RWPE2 (cell line): Measurements from ENCODE around the gene RGS13.
"Not testable (repeated sequence)": the region's sequence is repeated elsewhere in the genome, so short reads cannot be mapped to it uniquely, and the experiment has no call there.

Experiments
- ATAC-seq: fragments of 200-7000 bp; cut with Tn5 transposase; 3 replicates; pipeline ENCODE4 v1.9.1; 2021; ENCODE audit warnings: low read depth
- DNase-seq: peaks from one replicate; pipeline ENCODE4 v3.0.0-alpha.2; 2020; ENCODE audit warnings: low spot score
- H3K27ac ChIP-seq: fragments of 450-650 bp; 2 replicates; pipeline ENCODE4 v1.5.1; 2017; ENCODE audit warnings: mild to moderate bottlenecking; ENCODE audit not compliant: poor library complexity, severe bottlenecking
- H3K27me3 ChIP-seq: fragments of 250-450 bp; sonication (Bioruptor Pico); 2 replicates; pipeline ENCODE4 v1.5.1; 2021; ENCODE audit warnings: mild to moderate bottlenecking, moderate library complexity; ENCODE audit not compliant: insufficient read depth, poor library complexity, severe bottlenecking
- H3K36me3 ChIP-seq: fragments of 250-450 bp; sonication (Bioruptor Pico); 2 replicates; pipeline ENCODE4 v1.5.1; 2020; ENCODE audit warnings: low read depth, mild to moderate bottlenecking, moderate library complexity
- H3K4me1 ChIP-seq: fragments of 250-450 bp; sonication (Bioruptor Pico); 2 replicates; pipeline ENCODE4 v1.5.1; 2021; ENCODE audit warnings: mild to moderate bottlenecking, moderate library complexity; ENCODE audit not compliant: insufficient read depth, poor library complexity, severe bottlenecking
- H3K4me3 ChIP-seq: fragments of 250-450 bp; sonication (Bioruptor Pico); 2 replicates; pipeline ENCODE4 v1.5.1; 2021; ENCODE audit warnings: mild to moderate bottlenecking, moderate library complexity; ENCODE audit not compliant: severe bottlenecking
- H3K9me3 ChIP-seq: fragments of 250-450 bp; sonication (Bioruptor Pico); 2 replicates; pipeline ENCODE4 v1.5.1; 2021; ENCODE audit warnings: mild to moderate bottlenecking, moderate library complexity; ENCODE audit not compliant: severe bottlenecking
- TF ChIP-seq, protein P1 (sequence below): fragments of 450-650 bp; IDR thresholded peaks from one replicate; pipeline ENCODE4 v1.5.1; 2017; ENCODE audit warnings: mild to moderate bottlenecking, moderate library complexity; ENCODE audit not compliant: poor library complexity, severe bottlenecking

The RGS13 gene

DNA sequence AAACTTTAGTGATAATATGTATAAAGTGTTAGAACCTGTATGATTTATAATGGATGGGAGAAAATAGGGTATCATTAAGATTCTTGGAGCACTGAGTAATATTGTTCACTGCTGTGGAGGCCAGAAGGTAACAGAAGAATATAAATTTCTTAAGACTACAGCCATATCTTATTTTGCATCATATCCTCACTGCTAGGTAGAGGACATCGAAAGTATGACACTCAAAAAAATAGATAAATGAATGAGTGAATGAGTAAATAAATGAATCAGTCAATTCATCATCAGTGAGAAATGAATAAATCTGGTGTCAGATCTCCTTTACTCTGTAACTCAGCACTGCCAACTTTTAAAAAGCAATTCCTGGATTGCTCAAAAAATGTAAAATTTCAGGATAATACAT, 33.2 kb downstream of the RGS13 start:
- no peak overlapping the region for H3K4me3 ChIP-seq
- peaks cover 3% of the 10 kb centered on the region for H3K4me1 ChIP-seq
- H3K36me3 ChIP-seq, result no peaks in the 10 kb centered on the region
- no peak overlapping the region for H3K27ac ChIP-seq
- no peak for ATAC-seq
- DNase-seq, result no peak
- TF ChIP-seq, protein P1, sequence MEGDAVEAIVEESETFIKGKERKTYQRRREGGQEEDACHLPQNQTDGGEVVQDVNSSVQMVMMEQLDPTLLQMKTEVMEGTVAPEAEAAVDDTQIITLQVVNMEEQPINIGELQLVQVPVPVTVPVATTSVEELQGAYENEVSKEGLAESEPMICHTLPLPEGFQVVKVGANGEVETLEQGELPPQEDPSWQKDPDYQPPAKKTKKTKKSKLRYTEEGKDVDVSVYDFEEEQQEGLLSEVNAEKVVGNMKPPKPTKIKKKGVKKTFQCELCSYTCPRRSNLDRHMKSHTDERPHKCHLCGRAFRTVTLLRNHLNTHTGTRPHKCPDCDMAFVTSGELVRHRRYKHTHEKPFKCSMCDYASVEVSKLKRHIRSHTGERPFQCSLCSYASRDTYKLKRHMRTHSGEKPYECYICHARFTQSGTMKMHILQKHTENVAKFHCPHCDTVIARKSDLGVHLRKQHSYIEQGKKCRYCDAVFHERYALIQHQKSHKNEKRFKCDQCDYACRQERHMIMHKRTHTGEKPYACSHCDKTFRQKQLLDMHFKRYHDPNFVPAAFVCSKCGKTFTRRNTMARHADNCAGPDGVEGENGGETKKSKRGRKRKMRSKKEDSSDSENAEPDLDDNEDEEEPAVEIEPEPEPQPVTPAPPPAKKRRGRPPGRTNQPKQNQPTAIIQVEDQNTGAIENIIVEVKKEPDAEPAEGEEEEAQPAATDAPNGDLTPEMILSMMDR, result no peak
- H3K9me3 ChIP-seq, result peaks cover 2% of the 10 kb centered on the region
- H3K27me3 ChIP-seq, result no peaks in the 10 kb centered on the region

DNA sequence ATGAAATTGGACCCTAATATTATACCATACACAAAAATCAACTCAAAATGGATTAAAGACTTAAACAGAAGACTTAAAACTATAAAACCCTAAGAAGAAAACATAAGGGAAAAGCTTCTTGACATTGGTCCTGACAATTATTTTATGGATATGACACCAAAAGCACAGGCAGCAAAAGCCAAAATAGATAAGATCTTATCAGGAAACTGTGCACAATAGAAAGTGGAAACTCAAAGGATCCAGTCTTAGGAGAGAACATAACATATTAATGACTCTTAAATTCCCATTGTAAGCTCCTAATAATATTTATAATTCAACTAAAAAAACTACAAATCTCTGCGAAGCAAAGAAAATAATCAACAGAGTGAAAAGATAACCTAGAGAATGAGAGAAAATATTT, 39.8 kb downstream of the RGS13 start:
- H3K27me3 ChIP-seq, result no peaks in the 10 kb centered on the region
- peaks cover 2% of the 10 kb centered on the region for H3K9me3 ChIP-seq
- DNase-seq (no peak), ATAC-seq (no peak)
- H3K4me1 ChIP-seq, result no peaks in the 10 kb centered on the region
- H3K36me3 ChIP-seq, result no peaks in the 10 kb centered on the region
- H3K4me3 ChIP-seq, result no peak overlapping the region
- no peak overlapping the region for H3K27ac ChIP-seq
- TF ChIP-seq, protein P1, result no peak

DNA sequence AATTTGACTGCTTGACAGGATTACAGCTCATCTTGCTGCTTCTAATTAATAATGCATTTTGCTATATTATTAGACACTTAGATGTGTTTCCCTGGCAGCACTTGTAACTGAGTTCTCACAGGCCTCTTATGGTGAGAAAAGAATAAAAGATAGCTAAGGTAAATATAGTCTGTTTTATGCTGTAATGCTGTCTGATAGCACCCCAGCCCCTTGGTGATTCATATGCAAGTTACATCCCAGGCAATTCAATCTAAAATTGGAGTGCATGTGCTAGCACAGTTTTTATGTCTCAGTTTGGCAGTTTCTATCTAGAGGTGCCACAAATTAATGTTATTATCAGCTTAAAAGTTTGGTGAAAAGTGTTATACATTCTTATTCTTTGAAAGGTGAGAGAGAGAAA, 42.2 kb downstream of the RGS13 start:
- H3K36me3 ChIP-seq, result no peaks in the 10 kb centered on the region
- H3K27ac ChIP-seq, result no peak overlapping the region
- H3K4me3 ChIP-seq, result no peak overlapping the region
- DNase-seq, result no peak
- TF ChIP-seq, protein P1, result no peak
- H3K9me3 ChIP-seq, result no peaks in the 10 kb centered on the region
- no peaks in the 10 kb centered on the region for H3K4me1 ChIP-seq
- no peaks in the 10 kb centered on the region for H3K27me3 ChIP-seq
- no peak for ATAC-seq

DNA sequence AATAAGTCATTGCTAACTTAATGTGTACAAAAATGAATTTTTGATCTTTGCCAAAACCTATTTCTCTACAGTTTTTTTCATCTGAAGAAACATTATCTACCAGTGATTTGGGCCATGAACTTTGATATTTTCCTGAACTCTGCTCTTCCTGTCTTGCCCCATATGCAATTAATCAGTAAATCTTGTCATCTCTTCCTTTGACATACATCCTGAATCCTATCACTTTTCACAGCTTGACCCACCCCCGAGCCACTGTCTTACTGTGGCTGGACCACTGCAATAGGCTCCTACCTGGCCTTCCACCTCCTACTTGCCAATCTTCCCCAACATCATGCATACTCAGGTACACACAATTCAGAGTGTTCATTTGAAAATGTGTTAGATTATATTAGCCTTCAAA, 46.4 kb downstream of the RGS13 start:
- TF ChIP-seq, protein P1, result no peak

DNA sequence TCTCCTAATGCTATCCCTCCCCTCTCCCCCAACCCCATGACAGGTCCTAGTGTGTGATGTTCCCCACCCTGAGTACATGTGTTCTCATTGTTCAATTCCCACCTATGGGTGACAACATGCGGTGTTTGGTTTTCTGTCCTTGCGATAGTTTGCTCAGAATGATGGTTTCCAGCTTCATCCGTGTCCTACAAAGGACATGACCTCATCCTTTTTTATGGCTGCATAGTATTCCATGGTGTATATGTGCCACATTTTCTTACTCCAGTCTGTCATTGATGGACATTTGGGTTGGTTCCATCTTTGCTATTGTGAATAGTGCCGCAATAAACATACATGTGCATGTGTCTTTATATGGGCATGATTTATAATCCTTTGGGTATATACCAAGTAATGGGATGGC, 47.1 kb downstream of the RGS13 start:
- H3K27ac ChIP-seq, H3K36me3 ChIP-seq, H3K4me3 ChIP-seq, DNase-seq, H3K27me3 ChIP-seq, H3K4me1 ChIP-seq, H3K9me3 ChIP-seq, ATAC-seq: not testable (repeated sequence)

More for the DNA sequence above, 46.4 kb downstream of the RGS13 start:
- no peaks in the 10 kb centered on the region for H3K9me3 ChIP-seq
- H3K4me1 ChIP-seq, result no peaks in the 10 kb centered on the region
- no peaks in the 10 kb centered on the region for H3K36me3 ChIP-seq
- no peak overlapping the region for H3K27ac ChIP-seq
- ATAC-seq (no peak), DNase-seq (no peak)
- H3K4me3 ChIP-seq, result no peak overlapping the region
- H3K27me3 ChIP-seq, result no peaks in the 10 kb centered on the region

DNA sequence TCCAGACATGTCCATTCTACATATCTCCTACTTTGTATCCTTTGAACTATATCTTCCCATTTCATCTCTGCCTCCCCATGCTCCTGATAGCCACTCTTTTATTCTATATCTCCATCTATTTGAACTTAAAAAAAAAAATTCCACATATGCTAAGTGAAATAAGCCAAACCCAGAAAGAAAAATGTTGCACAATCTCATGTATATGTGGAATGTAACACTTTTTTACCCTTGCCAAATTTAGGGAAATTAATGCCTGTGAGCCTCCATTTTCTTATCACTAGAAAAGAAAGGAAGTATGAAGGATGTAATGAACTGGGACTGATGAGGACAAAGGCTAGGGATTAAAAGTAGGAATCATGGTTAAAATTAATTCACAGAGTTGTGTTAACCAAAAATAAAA, 53.5 kb downstream of the RGS13 start:
- no peaks in the 10 kb centered on the region for H3K27me3 ChIP-seq
- DNase-seq (no peak), ATAC-seq (no peak)
- no peaks in the 10 kb centered on the region for H3K4me1 ChIP-seq
- TF ChIP-seq, protein P1, result no peak
- no peak overlapping the region for H3K27ac ChIP-seq
- H3K9me3 ChIP-seq, result no peaks in the 10 kb centered on the region
- no peaks in the 10 kb centered on the region for H3K36me3 ChIP-seq
- no peak overlapping the region for H3K4me3 ChIP-seq
